Measurements from ENCODE around the gene WDR4. TPM values are rescaled to one million over a fixed set of nuclear protein-coding genes. Genes with fewer than 3 reads are reported as not detected.

Gene WDR4
- total RNA-seq, 3 donors from 2014 or later, result 16.1 to 16.7 (median 16.5) TPM

- TF ChIP-seq CTCF (IDR thresholded peaks at IDR 0.05), result no peak
- ATAC-seq (no peak), DNase-seq (no peak)
- Histone ChIP-seq H3K36me3 (ENCODE audit: low read depth) (peaks cover 3% of the 10 kb centered on the region), H3K4me1 (ENCODE audit: low read depth) (no peaks in the 10 kb centered on the region), H3K9me3 (no peaks in the 10 kb centered on the region), H3K4me3 (no peak overlapping the region)
- intact Hi-C loops (cut with DNase I, micrococcal nuclease), result no loop called here
Measured at GRCh38 chr21:42858957-42859890, 20.1 kb downstream of the WDR4 start.

GRCh38 chr21:42858185-42858847 is 21.0 kb downstream of the WDR4 start:
- Histone ChIP-seq H3K4me3 (no peak overlapping the region), H3K9me3 (no peaks in the 10 kb centered on the region), H3K36me3 (ENCODE audit: low read depth) (peaks cover 4% of the 10 kb centered on the region), H3K4me1 (ENCODE audit: low read depth) (no peaks in the 10 kb centered on the region)
- no peak for ATAC-seq
- no peak for DNase-seq
- intact Hi-C loops (cut with DNase I, micrococcal nuclease), result no loop called here
- TF ChIP-seq CTCF (IDR thresholded peaks at IDR 0.05), result no peak

GRCh38 chr21:42857216-42857615 is 22.1 kb downstream of the WDR4 start:
- intact Hi-C loops (cut with DNase I, micrococcal nuclease), result no loop called here
- Histone ChIP-seq H3K36me3 (ENCODE audit: low read depth) (peaks cover 4% of the 10 kb centered on the region), H3K4me1 (ENCODE audit: low read depth) (no peaks in the 10 kb centered on the region), H3K4me3 (no peak overlapping the region), H3K9me3 (no peaks in the 10 kb centered on the region)
- ATAC-seq (no peak), DNase-seq (no peak)
- TF ChIP-seq CTCF (IDR thresholded peaks at IDR 0.05), result no peak

- Histone ChIP-seq H3K9me3 (no peaks in the 10 kb centered on the region), H3K4me1 (ENCODE audit: low read depth) (no peaks in the 10 kb centered on the region), H3K36me3 (ENCODE audit: low read depth) (peaks cover 4% of the 10 kb centered on the region), H3K4me3 (no peak overlapping the region)
- intact Hi-C loops (cut with DNase I, micrococcal nuclease), result no loop called here
- no peak for ATAC-seq
- no peak for DNase-seq
- no peak for TF ChIP-seq CTCF (IDR thresholded peaks at IDR 0.05)
Measured at GRCh38 chr21:42855937-42856335, 23.4 kb downstream of the WDR4 start.

- ATAC-seq, result no peak
Measured at GRCh38 chr21:42855171-42855936, 24.0 kb downstream of the WDR4 start.

More at GRCh38 chr21:42855171-42855936, 24.0 kb downstream of the WDR4 start:
- no peak for DNase-seq
- peaks cover 4% of the 10 kb centered on the region for H3K36me3 ChIP-seq (ENCODE audit: low read depth)
- H3K9me3 ChIP-seq, result no peaks in the 10 kb centered on the region
- H3K4me3 ChIP-seq, result no peak overlapping the region
- H3K4me1 ChIP-seq (ENCODE audit: low read depth), result no peaks in the 10 kb centered on the region
- no peak for TF ChIP-seq CTCF (IDR thresholded peaks at IDR 0.05)
- intact Hi-C loops (cut with DNase I, micrococcal nuclease), result no loop called here
